OCI-LY1 (cell line): Measurements from ENCODE around the gene ZNF609.

Source experiments
- EZH2 ChIP-seq: fragments of 200-600 bp; sonication (generic), shearing (Covaris generic); IDR thresholded peaks from 2 replicates; pipeline ENCODE4 v1.8.0; 2017; ENCODE audit warnings: borderline replicate concordance, mixed run types, mild to moderate bottlenecking, antibody characterized with exemption, low read length, moderate library complexity, mixed read lengths
- TF ChIP-seq, protein P1 (sequence below): fragments of 200-600 bp; sonication (generic), shearing (Covaris generic); IDR thresholded peaks from 2 replicates; pipeline ENCODE4 v1.5.1; 2017; ENCODE audit warnings: mild to moderate bottlenecking, antibody characterized with exemption, low read length, moderate library complexity, mixed read lengths

GRCh38 chr15:64521726-64522164, 61.4 kb downstream of the ZNF609 start:
- TF ChIP-seq, protein P1, sequence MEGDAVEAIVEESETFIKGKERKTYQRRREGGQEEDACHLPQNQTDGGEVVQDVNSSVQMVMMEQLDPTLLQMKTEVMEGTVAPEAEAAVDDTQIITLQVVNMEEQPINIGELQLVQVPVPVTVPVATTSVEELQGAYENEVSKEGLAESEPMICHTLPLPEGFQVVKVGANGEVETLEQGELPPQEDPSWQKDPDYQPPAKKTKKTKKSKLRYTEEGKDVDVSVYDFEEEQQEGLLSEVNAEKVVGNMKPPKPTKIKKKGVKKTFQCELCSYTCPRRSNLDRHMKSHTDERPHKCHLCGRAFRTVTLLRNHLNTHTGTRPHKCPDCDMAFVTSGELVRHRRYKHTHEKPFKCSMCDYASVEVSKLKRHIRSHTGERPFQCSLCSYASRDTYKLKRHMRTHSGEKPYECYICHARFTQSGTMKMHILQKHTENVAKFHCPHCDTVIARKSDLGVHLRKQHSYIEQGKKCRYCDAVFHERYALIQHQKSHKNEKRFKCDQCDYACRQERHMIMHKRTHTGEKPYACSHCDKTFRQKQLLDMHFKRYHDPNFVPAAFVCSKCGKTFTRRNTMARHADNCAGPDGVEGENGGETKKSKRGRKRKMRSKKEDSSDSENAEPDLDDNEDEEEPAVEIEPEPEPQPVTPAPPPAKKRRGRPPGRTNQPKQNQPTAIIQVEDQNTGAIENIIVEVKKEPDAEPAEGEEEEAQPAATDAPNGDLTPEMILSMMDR = no peak
- no peak for TF ChIP-seq EZH2
